Gastroesophageal sphincter (tissue), 3 donors: ENCODE results near the gene ROR2.
"Not testable (repeated sequence)": the region's sequence is repeated elsewhere in the genome, so short reads cannot be mapped to it uniquely, and the experiment has no call there.

Source experiments
- CTCF ChIP-seq, 4 experiments: fragments of 200-600 bp in 2 of 4; fragments of 450-650 bp in 2 of 4; sonication (generic) in 1 of 4; IDR thresholded peaks; one replicate each; pipeline ENCODE4 v1.5.1; 2017 to 2019; ENCODE audit warnings: antibody characterized with exemption in 4 of 4, mild to moderate bottlenecking in 2 of 4, moderate library complexity in 2 of 4
- EP300 ChIP-seq: sonication (generic); formaldehyde crosslinking; IDR thresholded peaks from one replicate; pipeline ENCODE4 v1.6.1; 2017; ENCODE audit warnings: antibody characterized with exemption, mild to moderate bottlenecking
- POLR2A ChIP-seq, 2 donors: fragments of 450-650 bp; IDR thresholded peaks; one replicate each; pipeline ENCODE4 v1.6.1; 2017; ENCODE audit warnings: antibody characterized with exemption in 2 of 2, mild to moderate bottlenecking in 2 of 2, moderate library complexity in 1 of 2
- POLR2AphosphoS5 ChIP-seq: sonication (generic); formaldehyde crosslinking; IDR thresholded peaks from one replicate; pipeline ENCODE4 v1.6.1; 2017; ENCODE audit warnings: antibody characterized with exemption

- not testable (repeated sequence) for TF ChIP-seq POLR2AphosphoS5; POLR2A (IDR thresholded peaks at IDR 0.05); CTCF (IDR thresholded peaks at IDR 0.05); EP300
These were observed 315.2 kb downstream of the ROR2 start for GRCh38 chr9:91634832-91635231.
